Lower leg skin (tissue), 3 donors: ENCODE results near the gene F10.

Source experiments
- CTCF ChIP-seq, 3 donors: fragments of 450-650 bp; IDR thresholded peaks; one replicate each; pipeline ENCODE4 v1.5.1; 2016; ENCODE audit warnings: antibody characterized with exemption in 3 of 3, mild to moderate bottlenecking in 3 of 3, moderate library complexity in 2 of 3
- POLR2A ChIP-seq, 2 donors: fragments of 450-650 bp; IDR thresholded peaks; one replicate each; pipeline ENCODE4 v1.6.1; 2016 to 2017; ENCODE audit warnings: antibody characterized with exemption in 2 of 2, mild to moderate bottlenecking in 1 of 2, moderate library complexity in 1 of 2

GRCh38 chr13:113179374-113180230 lies 57.0 kb downstream of the F10 start:
- TF ChIP-seq CTCF (IDR thresholded peaks at IDR 0.05): no peak
- no peak for TF ChIP-seq POLR2A (IDR thresholded peaks at IDR 0.05)
